Breast epithelium (tissue), 4 donors: ENCODE data around the gene GRB2. TPM values are rescaled to one million over a fixed set of nuclear protein-coding genes. Genes with fewer than 3 reads are reported as not detected.

ENCODE experiments used
- DNase-seq, 2 donors: peaks; one replicate each; pipeline ENCODE4 v3.0.0-alpha.2; 2019; ENCODE audit warnings: low spot score in 2 of 2
- H3K27ac ChIP-seq, 2 donors: fragments of 200-600 bp; sonication (generic) in 1 of 2; one replicate each; pipeline ENCODE4 v1.5.1; 2016 to 2019; ENCODE audit warnings: mild to moderate bottlenecking in 1 of 2
- H3K27me3 ChIP-seq, 2 donors: fragments of 200-600 bp; sonication (generic) in 1 of 2; one replicate each; pipeline versions ENCODE4 v1.5.1 to v1.6.0; 2017 to 2019; ENCODE audit warnings: control low read depth in 1 of 2, mild to moderate bottlenecking in 1 of 2
- H3K36me3 ChIP-seq: fragments of 200-600 bp; one replicate; pipeline ENCODE4 v1.5.1; 2019
- H3K4me1 ChIP-seq, 2 donors: fragments of 200-600 bp; sonication (generic); one replicate each; pipeline ENCODE4 v1.5.1; 2016 to 2019; ENCODE audit warnings: control low read depth in 1 of 2
- H3K4me3 ChIP-seq, 3 donors: fragments of 200-600 bp; sonication (generic); 1 replicate in 2 of 3; 2 replicates in 1 of 3; pipeline ENCODE4 v1.5.1; 2016 to 2019; ENCODE audit warnings: mild to moderate bottlenecking in 3 of 3, moderate library complexity in 2 of 3
- H3K9me3 ChIP-seq, 2 donors: fragments of 200-600 bp; sonication (generic) in 1 of 2; one replicate each; pipeline ENCODE4 v1.5.1; 2016 to 2019; ENCODE audit warnings: control low read depth in 1 of 2
- CTCF ChIP-seq, 3 donors: fragments of 450-650 bp; IDR thresholded peaks; one replicate each; pipeline ENCODE4 v1.5.1; 2016 to 2017; ENCODE audit warnings: antibody characterized with exemption in 3 of 3, mild to moderate bottlenecking in 3 of 3, moderate library complexity in 3 of 3
- POLR2A ChIP-seq: fragments of 450-650 bp; IDR thresholded peaks from one replicate; pipeline ENCODE4 v1.6.1; 2016; ENCODE audit warnings: antibody characterized with exemption, mild to moderate bottlenecking, moderate library complexity
- POLR2AphosphoS5 ChIP-seq, 3 donors: sonication (generic); formaldehyde crosslinking; IDR thresholded peaks; one replicate each; pipeline ENCODE4 v1.6.1; 2017; ENCODE audit warnings: antibody characterized with exemption in 3 of 3
- intact Hi-C: fragments of 100-400 bp; cut with DNase I; formaldehyde crosslinking; loops from one replicate; pipeline ENCODE4 v1.15.1; 2023; ENCODE audit warnings: low total_unique reads
- total RNA-seq, 3 donors: library from RNA; depleted of rRNA; stranded (reverse); fragments of >200 nt; gene quantifications; one replicate each; pipeline ENCODE4 v1.1.0, GENCODE V29; 2016

The GRB2 gene
- total RNA-seq, 3 donors from 2014 or later, result 72.4 to 104 (median 77.1) TPM

GRCh38 chr17:75403131-75403530, 2.3 kb downstream of the GRB2 start:
- Histone ChIP-seq H3K36me3 (no peaks in the 10 kb centered on the region), H3K9me3 (no peaks in the 10 kb centered on the region), H3K27me3 (no peaks in the 10 kb centered on the region), H3K27ac (no peak overlapping the region), H3K4me1 (peaks cover 0 to 13% of the 10 kb centered on the region in 2 donors), H3K4me3 (peak overlapping the region in 2 of 3 donors; percentile 94 to 99)
- intact Hi-C loops, result loop anchor here (10.0 kb wide), 1 partner anchor 78 kb away; no protein-coding TSS in a partner anchor
- no peak for DNase-seq
- TF ChIP-seq POLR2A, result no peak
- TF ChIP-seq POLR2AphosphoS5 (IDR thresholded peaks at IDR 0.05), result no peak
- no peak for TF ChIP-seq CTCF (IDR thresholded peaks at IDR 0.05)

DNA sequence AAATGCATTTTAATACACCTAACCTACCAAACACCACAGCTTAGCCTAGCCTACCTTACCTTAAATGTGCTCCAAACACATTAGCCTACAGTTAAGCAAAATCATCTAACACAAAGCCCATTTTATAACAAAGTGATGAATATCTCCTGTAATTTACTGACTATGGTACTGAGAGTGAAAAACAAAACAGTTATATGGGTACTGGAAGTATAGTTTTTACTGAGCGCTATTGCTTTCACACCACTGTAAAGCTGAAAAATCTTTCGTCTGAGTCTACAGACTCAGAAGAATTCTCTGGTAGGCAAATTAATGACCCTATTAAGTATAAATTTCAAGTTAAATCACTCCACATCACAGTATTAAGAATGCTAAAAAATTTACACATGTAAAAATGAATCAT, 3.5 kb downstream of the GRB2 start:
- no peak for DNase-seq
- Histone ChIP-seq H3K36me3 (no peaks in the 10 kb centered on the region), H3K27me3 (no peaks in the 10 kb centered on the region), H3K4me1 (peaks cover 0 to 13% of the 10 kb centered on the region in 2 donors), H3K4me3 (no peak overlapping the region), H3K27ac (no peak overlapping the region), H3K9me3 (no peaks in the 10 kb centered on the region)
- intact Hi-C loops, result loop anchor here (10.0 kb wide), 1 partner anchor 77 kb away; no protein-coding TSS in a partner anchor
- TF ChIP-seq POLR2AphosphoS5 (IDR thresholded peaks at IDR 0.05) (no peak), POLR2A (no peak), CTCF (IDR thresholded peaks at IDR 0.05) (no peak)

GRCh38 chr17:75400326-75400939, 5.0 kb downstream of the GRB2 start:
- H3K4me1 ChIP-seq, result peaks cover 0 to 7% of the 10 kb centered on the region in 2 donors

GRCh38 chr17:75398279-75398678, 7.2 kb downstream of the GRB2 start:
- H3K9me3 ChIP-seq, result no peaks in the 10 kb centered on the region
- no peaks in the 10 kb centered on the region for H3K36me3 ChIP-seq
- no peak overlapping the region for H3K27ac ChIP-seq
- TF ChIP-seq POLR2A, result no peak
- no peak for TF ChIP-seq CTCF (IDR thresholded peaks at IDR 0.05)
- TF ChIP-seq POLR2AphosphoS5 (IDR thresholded peaks at IDR 0.05), result no peak
- intact Hi-C loops, result no loop called here
- H3K4me3 ChIP-seq, result no peak overlapping the region
- DNase-seq, result no peak
- peaks cover 5 to 9% of the 10 kb centered on the region in 2 donors for H3K4me1 ChIP-seq
- H3K27me3 ChIP-seq, result no peaks in the 10 kb centered on the region

More at GRCh38 chr17:75400326-75400939, 5.0 kb downstream of the GRB2 start:
- DNase-seq, result no peak
- Histone ChIP-seq H3K9me3 (no peaks in the 10 kb centered on the region), H3K27me3 (no peaks in the 10 kb centered on the region), H3K36me3 (no peaks in the 10 kb centered on the region), H3K27ac (no peak overlapping the region), H3K4me3 (no peak overlapping the region)
- intact Hi-C loops, result loop anchor here (10.0 kb wide), 1 partner anchor 76 kb away; no protein-coding TSS in a partner anchor
- TF ChIP-seq POLR2AphosphoS5 (IDR thresholded peaks at IDR 0.05) (no peak), POLR2A (no peak), CTCF (IDR thresholded peaks at IDR 0.05) (no peak)

DNA sequence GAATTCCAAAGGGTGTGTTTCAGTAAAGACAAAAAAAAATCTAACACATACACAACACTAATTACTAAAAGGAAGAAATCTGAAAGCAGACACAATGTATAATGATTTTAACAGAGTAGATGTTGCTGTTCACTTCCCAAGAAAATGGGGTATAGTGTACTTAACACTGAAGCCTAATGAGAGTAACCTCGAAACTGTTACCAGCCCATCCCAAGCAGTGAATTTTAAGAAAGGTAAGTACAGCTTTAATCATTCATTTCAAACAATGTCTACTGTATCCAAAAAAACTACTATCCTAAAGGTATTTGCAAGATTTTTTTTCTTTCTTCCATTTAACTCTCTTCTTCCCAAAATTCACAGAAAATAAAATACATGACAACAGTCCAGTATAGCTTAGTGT, 8.3 kb downstream of the GRB2 start:
- peaks cover 6 to 9% of the 10 kb centered on the region in 2 donors for H3K4me1 ChIP-seq
- no peak for DNase-seq
- no peaks in the 10 kb centered on the region for H3K36me3 ChIP-seq
- TF ChIP-seq POLR2A (no peak), CTCF (IDR thresholded peaks at IDR 0.05) (no peak), POLR2AphosphoS5 (IDR thresholded peaks at IDR 0.05) (no peak)
- H3K27ac ChIP-seq, result no peak overlapping the region
- H3K27me3 ChIP-seq, result no peaks in the 10 kb centered on the region
- no peak overlapping the region for H3K4me3 ChIP-seq
- H3K9me3 ChIP-seq, result no peaks in the 10 kb centered on the region
- intact Hi-C loops, result no loop called here
